Activated CD4-positive, alpha-beta T cell treated with anti-CD3 and anti-CD28 coated beads, Interleukin-2, Interleukin-4, amounts not matched to agents 100 ng/mL and 50 ng/mL, durations not matched to agents 16 hours and 8 hours (primary cell): ENCODE measurements around the gene UNC79.

Experiments used
- DNase-seq: peaks from one replicate; pipeline ENCODE4 v3.0.0-alpha.2; 2020; ENCODE audit warnings: low spot score

UNC79 gene

GRCh38 chr14:93708311-93708734, 277.6 kb downstream of the UNC79 start:
- no peak for DNase-seq

GRCh38 chr14:93708800-93709199, 278.1 kb downstream of the UNC79 start:
- DNase-seq = no peak

- no peak for DNase-seq
These were observed 278.5 kb downstream of the UNC79 start for GRCh38 chr14:93709249-93709648.

- no peak for DNase-seq
These were observed 281.5 kb downstream of the UNC79 start for GRCh38 chr14:93712079-93712837.

- no peak for DNase-seq
These were observed 282.3 kb downstream of the UNC79 start for GRCh38 chr14:93712838-93713724.

- no peak for DNase-seq
These were observed 283.1 kb downstream of the UNC79 start for GRCh38 chr14:93713726-93714405.

GRCh38 chr14:93714605-93715004, 283.9 kb downstream of the UNC79 start:
- DNase-seq = no peak

- no peak for DNase-seq
These were observed 284.7 kb downstream of the UNC79 start for GRCh38 chr14:93715279-93715927.

- DNase-seq = no peak
These were observed 285.4 kb downstream of the UNC79 start for GRCh38 chr14:93716002-93716745.

GRCh38 chr14:93716746-93717667, 286.3 kb downstream of the UNC79 start:
- no peak for DNase-seq

GRCh38 chr14:93717668-93718320, 287.1 kb downstream of the UNC79 start:
- DNase-seq = no peak

- no peak for DNase-seq
These were observed 288.5 kb downstream of the UNC79 start for GRCh38 chr14:93719256-93719655.

- DNase-seq = no peak
These were observed 289.5 kb downstream of the UNC79 start for GRCh38 chr14:93720076-93720815.

GRCh38 chr14:93720981-93721483, 290.3 kb downstream of the UNC79 start:
- no peak for DNase-seq

- DNase-seq = no peak
These were observed 292.3 kb downstream of the UNC79 start for GRCh38 chr14:93723001-93723400.

- no peak for DNase-seq
These were observed 294.4 kb downstream of the UNC79 start for GRCh38 chr14:93725002-93725582.

GRCh38 chr14:93725993-93726392, 295.3 kb downstream of the UNC79 start:
- DNase-seq = no peak

GRCh38 chr14:93727039-93727740, 296.5 kb downstream of the UNC79 start:
- no peak for DNase-seq
